ENCODE results near the gene RASA3. TPM values are rescaled to one million over a fixed set of nuclear protein-coding genes. Genes with fewer than 3 reads are reported as not detected.

Gene RASA3
- total RNA-seq, 4 donors from 2014 or later, result 4.4 to 15.6 (median 8.5) TPM

GRCh38 chr13:114122591-114123211 lies 9.7 kb downstream of the RASA3 start:
- Histone ChIP-seq H3K4me1 (peaks cover 8 to 45% (median 37%) of the 10 kb centered on the region in 4 donors), H3K27ac (peak overlapping the region; percentile 10 to 62 (median 52)), H3K4me3 (no peak overlapping the region), H3K9me3 (no peaks in the 10 kb centered on the region), H3K27me3 (no peaks in the 10 kb centered on the region), H3K36me3 (no peaks in the 10 kb centered on the region)
- WGBS, 2 donors (ENCODE audit: low coverage in 1 of 2), result 91% methylated on average over 26 of the region's 26 CpGs; no CpG with 5 or more reads in 1 of the 2 donors
- intact Hi-C loops (cut with DNase I; ENCODE audit: low total_unique reads) (no loop called here), in situ Hi-C loops (cut with MboI; ENCODE audit: low pct_ligation_motif_present in 1 of 4, low pct_unique_long_range_greater_than_20kb in 1 of 4, low sequenced_read_pairs in 3 of 4) (loop anchor here in 1 of 4 donors (10.0 kb wide), 1 partner anchor 158 kb away; no protein-coding TSS in a partner anchor)
- no peak for TF ChIP-seq EP300 (IDR thresholded peaks at IDR 0.05; ENCODE audit: low read depth)
- TF ChIP-seq POLR2AphosphoS5 (IDR thresholded peaks at IDR 0.05), result no peak
- TF ChIP-seq CTCF (IDR thresholded peaks at IDR 0.05), result no peak
- no peak for TF ChIP-seq POLR2A (IDR thresholded peaks at IDR 0.05)
- no peak for DNase-seq

- Histone ChIP-seq H3K4me1 (peaks cover 5 to 43% (median 37%) of the 10 kb centered on the region in 4 donors), H3K36me3 (no peaks in the 10 kb centered on the region), H3K4me3 (no peak overlapping the region), H3K9me3 (no peaks in the 10 kb centered on the region), H3K27me3 (no peaks in the 10 kb centered on the region), H3K27ac (peak overlapping the region; percentile 10 to 62 (median 52))
- no peak for DNase-seq
- no peak for TF ChIP-seq CTCF (IDR thresholded peaks at IDR 0.05)
- no peak for TF ChIP-seq POLR2AphosphoS5 (IDR thresholded peaks at IDR 0.05)
- no peak for TF ChIP-seq EP300 (IDR thresholded peaks at IDR 0.05; ENCODE audit: low read depth)
- intact Hi-C loops (cut with DNase I; ENCODE audit: low total_unique reads) (no loop called here), in situ Hi-C loops (cut with MboI; ENCODE audit: low pct_ligation_motif_present in 1 of 4, low pct_unique_long_range_greater_than_20kb in 1 of 4, low sequenced_read_pairs in 3 of 4) (loop anchor here in 1 of 4 donors (10.0 kb wide), 1 partner anchor 157 kb away; no protein-coding TSS in a partner anchor)
- WGBS, 2 donors (ENCODE audit: low coverage in 1 of 2), result 83% methylated on average over 11 of the region's 11 CpGs; no CpG with 5 or more reads in 1 of the 2 donors
Observed at GRCh38 chr13:114122127-114122511, 10.3 kb downstream of the RASA3 start.

- WGBS, 2 donors (ENCODE audit: low coverage in 1 of 2), result 84% methylated on average over 24 of the region's 24 CpGs; no CpG with 5 or more reads in 1 of the 2 donors
- H3K27ac ChIP-seq, result peak overlapping the region; percentile 50 to 73 (median 60)
- H3K4me1 ChIP-seq, result peaks cover 5 to 43% (median 37%) of the 10 kb centered on the region in 4 donors
- TF ChIP-seq POLR2AphosphoS5 (IDR thresholded peaks at IDR 0.05) (no peak), POLR2A (IDR thresholded peaks at IDR 0.05) (no peak), CTCF (IDR thresholded peaks at IDR 0.05) (no peak), EP300 (IDR thresholded peaks at IDR 0.05; ENCODE audit: low read depth) (no peak)
- H3K36me3 ChIP-seq, result no peaks in the 10 kb centered on the region
- no peaks in the 10 kb centered on the region for H3K9me3 ChIP-seq
- in situ Hi-C loops (cut with MboI; ENCODE audit: low pct_ligation_motif_present in 1 of 4, low pct_unique_long_range_greater_than_20kb in 1 of 4, low sequenced_read_pairs in 3 of 4), result loop anchor here in 1 of 4 donors (10.0 kb wide), 1 partner anchor 157 kb away; no protein-coding TSS in a partner anchor
- intact Hi-C loops (cut with DNase I; ENCODE audit: low total_unique reads), result no loop called here
- H3K27me3 ChIP-seq, result no peaks in the 10 kb centered on the region
- peak; percentile 9 for DNase-seq
- H3K4me3 ChIP-seq, result no peak overlapping the region
Observed at GRCh38 chr13:114121496-114122126, 10.8 kb downstream of the RASA3 start.

- DNase-seq, result no peak
- 50 to 92% methylated on average over 2 to 12 of the region's 12 CpGs for WGBS, 2 donors (ENCODE audit: low coverage in 1 of 2)
Observed at GRCh38 chr13:114121031-114121430, 11.4 kb downstream of the RASA3 start.

More at GRCh38 chr13:114121031-114121430, 11.4 kb downstream of the RASA3 start:
- TF ChIP-seq POLR2A (IDR thresholded peaks at IDR 0.05) (no peak), POLR2AphosphoS5 (IDR thresholded peaks at IDR 0.05) (no peak), EP300 (IDR thresholded peaks at IDR 0.05; ENCODE audit: low read depth) (no peak), CTCF (IDR thresholded peaks at IDR 0.05) (no peak)
- H3K9me3 ChIP-seq, result no peaks in the 10 kb centered on the region
- H3K4me1 ChIP-seq, result peaks cover 5 to 46% (median 38%) of the 10 kb centered on the region in 4 donors
- no peaks in the 10 kb centered on the region for H3K27me3 ChIP-seq
- intact Hi-C loops (cut with DNase I; ENCODE audit: low total_unique reads), result no loop called here
- in situ Hi-C loops (cut with MboI; ENCODE audit: low pct_ligation_motif_present in 1 of 4, low pct_unique_long_range_greater_than_20kb in 1 of 4, low sequenced_read_pairs in 3 of 4), result loop anchor here in 1 of 4 donors (10.0 kb wide), 1 partner anchor 156 kb away; no protein-coding TSS in a partner anchor
- peak overlapping the region; percentile 50 to 73 (median 60) for H3K27ac ChIP-seq
- H3K4me3 ChIP-seq, result no peak overlapping the region
- H3K36me3 ChIP-seq, result no peaks in the 10 kb centered on the region

All from transverse colon (tissue), 4 donors.